IPS DF 19.7 (cell line): ENCODE measurements around the gene RAB11B.
"Not testable (repeated sequence)": the region's sequence is repeated elsewhere in the genome, so short reads cannot be mapped to it uniquely, and the experiment has no call there.

ENCODE experiments used
- DNase-seq: peaks from one replicate; pipeline ENCODE4 v3.0.0-alpha.2; 2013; ENCODE audit warnings: low read depth, low spot score

Gene RAB11B

GRCh38 chr19:8389891-8390616 lies at the start of gene RAB11B:
TSS of gene RAB11B (plus strand) at chr19:8390360. CDS start at chr19:8390417, 57 bp downstream.
- peak; percentile 100 for DNase-seq

- DNase-seq: not testable (repeated sequence)
These were observed 48.7 kb upstream of the RAB11B start for GRCh38 chr19:8341504-8341903.

- no peak for DNase-seq
These were observed 47.9 kb upstream of the RAB11B start for GRCh38 chr19:8342316-8342683.

GRCh38 chr19:8342684-8343482 lies 47.3 kb upstream of the RAB11B start, which contains the start of gene KANK3:
TSS of gene KANK3 (minus strand) at chr19:8343262. CDS start at chr19:8337828, 5,434 bp downstream.
- peak; percentile 95 for DNase-seq

GRCh38 chr19:8343483-8343844 lies 46.7 kb upstream of the RAB11B start:
- no peak for DNase-seq

GRCh38 chr19:8349629-8350372 lies 40.4 kb upstream of the RAB11B start:
- DNase-seq: not testable (repeated sequence)

- no peak for DNase-seq
These were observed 37.9 kb upstream of the RAB11B start for GRCh38 chr19:8352134-8352827.

- not testable (repeated sequence) for DNase-seq
These were observed 37.3 kb upstream of the RAB11B start for GRCh38 chr19:8352845-8353244.

GRCh38 chr19:8355631-8356402 lies 34.3 kb upstream of the RAB11B start:
- DNase-seq: no peak

- DNase-seq: no peak
These were observed 33.1 kb upstream of the RAB11B start for GRCh38 chr19:8357007-8357521.

GRCh38 chr19:8358948-8359347 lies 31.2 kb upstream of the RAB11B start:
- no peak for DNase-seq

- no peak for DNase-seq
These were observed 30.0 kb upstream of the RAB11B start for GRCh38 chr19:8360196-8360595.

GRCh38 chr19:8361921-8362793 lies 28.0 kb upstream of the RAB11B start:
- DNase-seq: no peak

- no peak for DNase-seq
These were observed 26.1 kb upstream of the RAB11B start, which contains the start of gene ANGPTL4 for GRCh38 chr19:8363803-8364771. TSS of gene ANGPTL4 (plus strand) at chr19:8364155. CDS start at chr19:8364322, 167 bp downstream.

- DNase-seq: no peak
These were observed 24.0 kb upstream of the RAB11B start for GRCh38 chr19:8366121-8366581.

- DNase-seq: no peak
These were observed 23.2 kb upstream of the RAB11B start for GRCh38 chr19:8366961-8367326.

- no peak for DNase-seq
These were observed 22.7 kb upstream of the RAB11B start for GRCh38 chr19:8367327-8368001.
